Psoas muscle (tissue), 8 donors: ENCODE results near the gene KRTAP29-1. TPM values are rescaled to one million over a fixed set of nuclear protein-coding genes. Genes with fewer than 3 reads are reported as not detected.
A peak's percentile ranks its signal among the peaks of the same experiment; 100 is the strongest.
"Not testable (repeated sequence)": the region's sequence is repeated elsewhere in the genome, so short reads cannot be mapped to it uniquely, and the experiment has no call there.

Source experiments
- ATAC-seq, 4 donors: fragments of 200-7000 bp; cut with Tn5 transposase; one replicate each; pipeline ENCODE4 v1.9.1; 2020; ENCODE audit warnings: moderate library complexity in 3 of 4, mild to moderate bottlenecking in 2 of 4
- DNase-seq, 2 donors: peaks; one replicate each; pipeline ENCODE4 v3.0.0-alpha.2; 2020
- H3K27ac ChIP-seq: fragments of 200-600 bp; one replicate; pipeline ENCODE4 v1.8.0; 2022
- H3K27me3 ChIP-seq, 3 donors: fragments of 200-600 bp in 1 of 3; one replicate each; pipeline versions ENCODE4 v1.6.1 to v1.8.0; 2013 to 2022; ENCODE audit warnings: low read length in 2 of 3, mild to moderate bottlenecking in 2 of 3, moderate library complexity in 1 of 3; ENCODE audit not compliant: insufficient read depth in 3 of 3
- H3K36me3 ChIP-seq, 2 donors: fragments of 200-600 bp in 1 of 2; one replicate each; pipeline versions ENCODE4 v1.6.1 to v1.8.0; 2013 to 2022; ENCODE audit warnings: low read depth in 1 of 2, mild to moderate bottlenecking in 1 of 2, moderate library complexity in 1 of 2; ENCODE audit not compliant: insufficient read depth in 1 of 2
- H3K4me1 ChIP-seq: fragments of 200-600 bp; one replicate; pipeline ENCODE4 v1.8.0; 2022
- H3K4me3 ChIP-seq: fragments of 200-600 bp; one replicate; pipeline ENCODE4 v1.8.0; 2022; ENCODE audit warnings: mild to moderate bottlenecking
- H3K9me3 ChIP-seq: fragments of 200-600 bp; one replicate; pipeline ENCODE4 v1.8.0; 2022
- WGBS, 3 donors: extraction: QIAGEN DNeasy Blood & Tissue Kit; methylation state at CpG; one replicate each; pipeline versions ENCODE4 v1.1.6 to v1.1.7; 2013; 5-methylcytosine and 5-hydroxymethylcytosine counted together
- intact Hi-C, 2 donors: fragments of 100-400 bp; cut with DNase I; formaldehyde crosslinking; loops; one replicate each; pipeline versions ENCODE4 v1.11.0 to v1.14.2; 2022
- long read RNA-seq, 2 donors: library from polyadenylated mRNA; unstranded; transcript quantifications; one replicate each; pipeline ENCODE4 v2.0.0, GENCODE V29; 2021
- polyA plus RNA-seq, 3 donors: library from polyadenylated mRNA; stranded (reverse); fragments of 200-250 nt; gene quantifications; one replicate each; pipeline ENCODE4 v1.2.3, GENCODE V29; 2013
- total RNA-seq, 4 donors: library from RNA; stranded (reverse); fragmentation: NEBNext Ultra II Directional in 2 of 4; extraction: Animal tissue kit (Norgen Biotek cat#: 25700) in 2 of 4; gene quantifications; one replicate each; pipeline versions ENCODE4 v1.2.1 to v1.2.4, GENCODE V29; 2021 to 2023
- TF ChIP-seq, protein P1 (sequence below): fragments of 200-600 bp; IDR thresholded peaks from one replicate; pipeline ENCODE4 v1.8.0; 2022; ENCODE audit warnings: antibody characterized with exemption
- donor health status: healthy with polysubstance abuse.
- donor health status: DM: no; HTN: no; CAD: no; lungs with moderate emphysema.
- donor health status: Bipolar disorder and iron deficiency.
- donor health status: healthy.
- donor health status: DM: yes; HTN: yes; CAD: no.
- donor health status: DM: no; HTN: no; CAD: no.
- donor health status: DM: no; HTN: no; CAD: no.
- donor health status: DM: yes; HTN: yes; CAD: no.

Gene KRTAP29-1, protein sequence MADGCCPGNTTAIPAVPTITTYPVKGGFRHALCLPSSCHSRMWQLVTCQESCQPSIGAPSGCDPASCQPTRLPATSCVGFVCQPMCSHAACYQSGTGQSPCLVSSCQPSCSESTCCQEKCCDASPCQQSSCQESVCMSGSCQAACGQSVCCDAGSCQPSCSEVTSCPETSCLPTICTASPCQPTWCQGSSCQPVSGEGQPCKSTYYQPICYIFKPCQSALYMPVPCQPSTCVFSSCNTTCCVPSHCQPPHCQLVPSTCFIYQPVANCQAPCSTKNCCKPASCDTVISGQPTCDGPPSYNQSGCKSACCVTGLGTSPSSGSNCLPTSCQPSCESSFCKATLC
- total RNA-seq (not detected), polyA plus RNA-seq (not detected)
- long read RNA-seq, donor 1, result 0 reads
- long read RNA-seq, donor 2, result 0 reads

- ATAC-seq (peak in 1 of 4 donors; percentile 48), DNase-seq (no peak)
- Histone ChIP-seq H3K9me3 (no peaks in the 10 kb centered on the region), H3K27ac (no peak within 1 kb of the TSS), H3K4me1 (no peaks in the 10 kb centered on the region), H3K27me3 (peaks cover 0 to 34% (median 10%) of the 10 kb centered on the region in 3 donors), H3K36me3 (no peaks in the 10 kb centered on the region), H3K4me3 (no peak within 1 kb of the TSS)
- WGBS, 3 donors, result 24 to 36% (median 26%) methylated on average over 11 of the region's 11 CpGs
- TF ChIP-seq, protein P1, sequence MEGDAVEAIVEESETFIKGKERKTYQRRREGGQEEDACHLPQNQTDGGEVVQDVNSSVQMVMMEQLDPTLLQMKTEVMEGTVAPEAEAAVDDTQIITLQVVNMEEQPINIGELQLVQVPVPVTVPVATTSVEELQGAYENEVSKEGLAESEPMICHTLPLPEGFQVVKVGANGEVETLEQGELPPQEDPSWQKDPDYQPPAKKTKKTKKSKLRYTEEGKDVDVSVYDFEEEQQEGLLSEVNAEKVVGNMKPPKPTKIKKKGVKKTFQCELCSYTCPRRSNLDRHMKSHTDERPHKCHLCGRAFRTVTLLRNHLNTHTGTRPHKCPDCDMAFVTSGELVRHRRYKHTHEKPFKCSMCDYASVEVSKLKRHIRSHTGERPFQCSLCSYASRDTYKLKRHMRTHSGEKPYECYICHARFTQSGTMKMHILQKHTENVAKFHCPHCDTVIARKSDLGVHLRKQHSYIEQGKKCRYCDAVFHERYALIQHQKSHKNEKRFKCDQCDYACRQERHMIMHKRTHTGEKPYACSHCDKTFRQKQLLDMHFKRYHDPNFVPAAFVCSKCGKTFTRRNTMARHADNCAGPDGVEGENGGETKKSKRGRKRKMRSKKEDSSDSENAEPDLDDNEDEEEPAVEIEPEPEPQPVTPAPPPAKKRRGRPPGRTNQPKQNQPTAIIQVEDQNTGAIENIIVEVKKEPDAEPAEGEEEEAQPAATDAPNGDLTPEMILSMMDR, result no peak
- intact Hi-C loops, result no loop called here
Observed at GRCh38 chr17:41301916-41302901, at the start of gene KRTAP29-1. TSS of gene KRTAP29-1 (minus strand) at chr17:41302851. CDS start at chr17:41302851, 0 bp downstream.

- TF ChIP-seq, protein P1, result no peak
- DNase-seq, result no peak
- no peaks in the 10 kb centered on the region for H3K9me3 ChIP-seq
- no peak overlapping the region for H3K4me3 ChIP-seq
- intact Hi-C loops, result no loop called here
- peaks cover 0 to 5% (median 3%) of the 10 kb centered on the region in 3 donors for H3K27me3 ChIP-seq
- WGBS, 3 donors, result 73 to 81% (median 76%) methylated on average over 2 of the region's 2 CpGs
- no peaks in the 10 kb centered on the region for H3K4me1 ChIP-seq
- no peak for ATAC-seq
- no peak overlapping the region for H3K27ac ChIP-seq
- H3K36me3 ChIP-seq, result no peaks in the 10 kb centered on the region
Observed at GRCh38 chr17:41351177-41351576, 48.5 kb upstream of the KRTAP29-1 start.

GRCh38 chr17:41350381-41350878 lies 47.8 kb upstream of the KRTAP29-1 start, which contains the start of gene KRT33A:
TSS of gene KRT33A (minus strand) at chr17:41350828. CDS start at chr17:41350767, 61 bp downstream.
- H3K27ac ChIP-seq, H3K27me3 ChIP-seq, H3K4me3 ChIP-seq, ATAC-seq, H3K9me3 ChIP-seq, DNase-seq, intact Hi-C loops, H3K4me1 ChIP-seq, H3K36me3 ChIP-seq: not testable (repeated sequence)
- WGBS, 3 donors, result 85 to 91% (median 88%) methylated on average over 16 of the region's 16 CpGs

DNA sequence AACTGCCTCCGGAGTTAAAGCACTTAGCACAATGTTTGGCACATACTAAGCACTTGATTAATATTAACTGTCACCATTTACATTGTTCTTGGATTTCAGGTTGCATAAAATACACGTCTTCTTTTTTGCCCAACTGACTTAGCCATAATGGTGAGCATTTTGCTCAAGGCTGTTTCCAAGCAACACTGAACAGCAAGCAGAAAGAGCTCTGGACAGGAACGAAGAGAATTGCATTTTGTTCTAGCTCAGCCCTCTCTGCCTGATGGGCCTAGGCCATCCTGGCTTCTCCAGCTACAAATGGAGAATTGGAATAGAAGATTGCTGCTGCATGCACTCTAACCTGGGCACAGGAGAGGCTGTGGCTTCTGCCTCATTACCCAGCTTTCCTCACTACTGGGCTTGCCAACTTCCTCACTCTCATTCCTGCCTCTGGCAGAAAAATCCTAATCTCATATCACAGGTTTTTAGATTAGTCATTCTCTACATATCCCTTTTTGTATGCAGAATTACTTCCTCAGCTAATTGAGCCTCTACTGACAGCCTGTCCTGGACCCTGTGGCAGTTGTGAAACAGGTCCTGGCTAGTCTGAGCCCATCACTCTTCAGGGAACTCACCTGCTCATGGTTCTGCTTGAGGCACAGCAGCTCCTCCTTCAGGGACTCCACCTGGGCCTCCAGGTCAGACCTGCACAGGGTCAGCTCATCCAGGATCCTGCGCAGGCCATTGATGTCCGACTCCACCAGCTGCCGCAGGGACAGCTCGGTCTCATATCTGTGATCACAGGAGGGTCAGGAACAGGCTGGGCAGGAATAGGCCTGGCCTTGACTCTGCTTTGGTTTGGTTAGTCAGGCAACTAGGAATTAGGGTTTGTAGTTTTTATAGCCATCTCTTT lies 45.5 kb upstream of the KRTAP29-1 start:
- Histone ChIP-seq H3K4me3 (no peak overlapping the region), H3K9me3 (no peaks in the 10 kb centered on the region), H3K36me3 (no peaks in the 10 kb centered on the region), H3K27me3 (no peaks in the 10 kb centered on the region), H3K27ac (no peak overlapping the region), H3K4me1 (no peaks in the 10 kb centered on the region)
- intact Hi-C loops, result no loop called here
- no peak for ATAC-seq
- WGBS, 3 donors, result 87 to 90% (median 87%) methylated on average over 7 of the region's 7 CpGs
- TF ChIP-seq, protein P1, result no peak
- no peak for DNase-seq

GRCh38 chr17:41346421-41346820 lies 43.8 kb upstream of the KRTAP29-1 start:
- H3K36me3 ChIP-seq, H3K9me3 ChIP-seq, intact Hi-C loops, DNase-seq, H3K27ac ChIP-seq, H3K4me3 ChIP-seq, ATAC-seq, H3K4me1 ChIP-seq, H3K27me3 ChIP-seq: not testable (repeated sequence)
- WGBS, 3 donors, result 90 to 92% (median 91%) methylated on average over 15 to 16 of the region's 16 CpGs
